H1 (cell line): ENCODE data around the gene ASCL1.

ENCODE experiments used
- GTF2F1 ChIP-seq: IDR thresholded peaks from 2 replicates; pipeline ENCODE4 v1.6.1; 2012; ENCODE audit warnings: low read depth, low read length, improper control_type of control experiment, borderline replicate concordance
- POLR2A ChIP-seq, 2 experiments: IDR thresholded peaks; 1 replicate in 1 of 2; 2 replicates in 1 of 2; pipeline ENCODE4 v1.6.1; 2011; ENCODE audit warnings: low read depth in 2 of 2, low read length in 2 of 2, mild to moderate bottlenecking in 2 of 2; ENCODE audit errors: control extremely low read depth in 1 of 2
- SIX5 ChIP-seq: IDR thresholded peaks from 2 replicates; pipeline ENCODE4 v1.6.1; 2011; ENCODE audit warnings: mild to moderate bottlenecking, low read depth, low read length
- SP2 ChIP-seq: IDR thresholded peaks from 2 replicates; pipeline ENCODE4 v1.6.1; 2012; ENCODE audit warnings: mild to moderate bottlenecking, low read length, inconsistent platforms
- TAF7 ChIP-seq: optimal IDR thresholded peaks from 2 replicates; pipeline ENCODE3; 2011; ENCODE audit warnings: low read depth, mild to moderate bottlenecking, inconsistent platforms, low read length, moderate library complexity, borderline replicate concordance
- TF ChIP-seq, protein P1 (sequence below), 3 experiments: IDR thresholded peaks; 1 replicate in 2 of 3; 2 replicates in 1 of 3; pipeline versions ENCODE4 v1.5.1 to v1.6.1; 2011; ENCODE audit warnings: low read length in 3 of 3, mild to moderate bottlenecking in 3 of 3, inconsistent platforms in 2 of 3, low read depth in 1 of 3, moderate library complexity in 1 of 3; ENCODE audit not compliant: insufficient read depth in 1 of 3; ENCODE audit errors: control extremely low read depth in 1 of 3

DNA sequence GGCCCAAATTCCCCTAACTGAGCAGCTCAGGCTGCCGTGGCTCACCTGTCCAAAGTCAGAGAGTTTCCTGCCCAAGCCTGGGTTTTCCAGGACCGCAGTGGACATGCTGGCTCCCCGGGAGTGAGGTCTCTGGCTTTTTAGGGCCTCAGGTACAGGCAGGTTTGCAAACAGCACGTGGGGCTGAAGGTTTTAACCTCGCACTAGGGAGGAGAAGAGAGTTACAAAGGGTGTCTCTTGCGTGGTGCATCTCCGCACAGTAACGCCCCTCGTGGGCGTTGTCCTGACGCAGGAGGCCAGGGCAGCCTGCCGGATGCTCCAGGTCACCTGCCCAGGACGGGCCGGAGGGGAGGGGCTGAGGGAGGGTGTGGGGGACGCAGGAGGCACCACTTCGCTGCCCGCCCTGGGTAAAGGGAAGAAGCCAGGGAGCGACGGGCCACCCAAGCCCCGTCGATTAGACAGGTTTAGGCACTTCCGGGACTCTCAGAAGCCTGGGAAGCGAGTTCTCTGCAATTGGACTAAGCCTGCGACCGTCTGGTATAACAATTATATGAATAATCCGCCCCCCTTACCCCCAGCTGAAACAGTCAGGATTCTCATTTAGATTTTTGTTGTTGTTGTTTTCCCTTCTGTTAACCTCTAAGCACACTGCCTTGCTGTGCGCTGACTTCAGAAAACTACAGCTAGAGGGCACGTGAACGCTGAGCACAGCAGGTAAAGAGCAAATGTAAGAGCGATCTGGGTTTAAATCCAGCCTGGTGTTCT is 40.3 kb upstream of the ASCL1 start, which contains the start of gene PAH:
- TF ChIP-seq, protein P1, sequence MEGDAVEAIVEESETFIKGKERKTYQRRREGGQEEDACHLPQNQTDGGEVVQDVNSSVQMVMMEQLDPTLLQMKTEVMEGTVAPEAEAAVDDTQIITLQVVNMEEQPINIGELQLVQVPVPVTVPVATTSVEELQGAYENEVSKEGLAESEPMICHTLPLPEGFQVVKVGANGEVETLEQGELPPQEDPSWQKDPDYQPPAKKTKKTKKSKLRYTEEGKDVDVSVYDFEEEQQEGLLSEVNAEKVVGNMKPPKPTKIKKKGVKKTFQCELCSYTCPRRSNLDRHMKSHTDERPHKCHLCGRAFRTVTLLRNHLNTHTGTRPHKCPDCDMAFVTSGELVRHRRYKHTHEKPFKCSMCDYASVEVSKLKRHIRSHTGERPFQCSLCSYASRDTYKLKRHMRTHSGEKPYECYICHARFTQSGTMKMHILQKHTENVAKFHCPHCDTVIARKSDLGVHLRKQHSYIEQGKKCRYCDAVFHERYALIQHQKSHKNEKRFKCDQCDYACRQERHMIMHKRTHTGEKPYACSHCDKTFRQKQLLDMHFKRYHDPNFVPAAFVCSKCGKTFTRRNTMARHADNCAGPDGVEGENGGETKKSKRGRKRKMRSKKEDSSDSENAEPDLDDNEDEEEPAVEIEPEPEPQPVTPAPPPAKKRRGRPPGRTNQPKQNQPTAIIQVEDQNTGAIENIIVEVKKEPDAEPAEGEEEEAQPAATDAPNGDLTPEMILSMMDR (IDR thresholded peaks at IDR 0.05; ENCODE audit: control extremely low read depth in 1 of 3, insufficient read depth in 1 of 3, low read depth in 1 of 3, low read length in 3 of 3) = peak in 1 of 3 experiments; percentile 38; a peak in 1 of 4 replicates
- TF ChIP-seq SIX5 = no peak
- TF ChIP-seq TAF7 = no peak
- no peak for TF ChIP-seq GTF2F1
- no peak for TF ChIP-seq SP2
- TF ChIP-seq POLR2A (IDR thresholded peaks at IDR 0.05; ENCODE audit: control extremely low read depth in 1 of 2, low read depth in 2 of 2, low read length in 2 of 2) = peak in 1 of 2 experiments; percentile 63; a peak in 2 of 3 replicates
